ENCODE results near the gene CERS6.

The CERS6 gene

GRCh38 chr2:168819050-168819715 is 363.1 kb downstream of the CERS6 start:
- no peak for DNase-seq (ENCODE audit: low read depth in 2 of 2, low spot score in 1 of 2)

GRCh38 chr2:168819829-168820489 is 363.9 kb downstream of the CERS6 start:
- no peak for DNase-seq (ENCODE audit: low read depth in 2 of 2, low spot score in 1 of 2)

- no peak for DNase-seq (ENCODE audit: low read depth in 2 of 2, low spot score in 1 of 2)
These were observed 365.5 kb downstream of the CERS6 start for GRCh38 chr2:168821577-168821976.

- DNase-seq (ENCODE audit: low read depth in 2 of 2, low spot score in 1 of 2), result no peak
These were observed 365.9 kb downstream of the CERS6 start for GRCh38 chr2:168821992-168822391.

Data from stimulated activated CD8-positive, alpha-beta memory T cell treated with anti-CD3 and anti-CD28 coated beads, Interleukin-4, amount 100 ng/mL, for 1 hour (primary cell).